MM.1S (cell line): Measurements from ENCODE around the gene SLC35G6.

Experiments
- DNase-seq: peaks from one replicate; pipeline ENCODE4 v3.0.0-alpha.2; 2015
- H2AFZ ChIP-seq: fragments of 300-600 bp; sonication (generic); 2 replicates; pipeline ENCODE4 v1.6.0; 2016; ENCODE audit warnings: antibody characterized with exemption, low read length
- H3F3A ChIP-seq: fragments of 300-600 bp; sonication (generic); 2 replicates; pipeline ENCODE4 v1.6.1; 2016; ENCODE audit warnings: mild to moderate bottlenecking, antibody characterized with exemption, low read length, moderate library complexity, mixed read lengths; ENCODE audit not compliant: insufficient read depth
- H3K27ac ChIP-seq: fragments of 300-600 bp; sonication (generic); 2 replicates; pipeline ENCODE4 v1.5.1; 2016; ENCODE audit warnings: mild to moderate bottlenecking, low read length
- H3K27me3 ChIP-seq: fragments of 300-600 bp; sonication (generic); replicated peaks from 2 replicates; pipeline ENCODE4 v1.6.0; 2016; ENCODE audit warnings: low read length; ENCODE audit not compliant: insufficient read depth
- H3K36me3 ChIP-seq: fragments of 300-600 bp; sonication (generic); replicated peaks from 2 replicates; pipeline ENCODE4 v1.6.1; 2016; ENCODE audit warnings: mild to moderate bottlenecking, low read length, mixed read lengths; ENCODE audit not compliant: insufficient read depth
- H3K4me1 ChIP-seq: fragments of 300-600 bp; sonication (generic); 2 replicates; pipeline ENCODE4 v1.6.1; 2016; ENCODE audit warnings: low read length, mixed read lengths
- H3K4me2 ChIP-seq: fragments of 300-600 bp; sonication (generic); 2 replicates; pipeline ENCODE4 v1.6.0; 2016; ENCODE audit warnings: low read depth, low read length
- H3K4me3 ChIP-seq: fragments of 300-600 bp; sonication (generic); 2 replicates; pipeline ENCODE4 v1.5.1; 2016; ENCODE audit warnings: low read length, mixed read lengths
- H3K79me2 ChIP-seq: fragments of 300-600 bp; sonication (generic); 2 replicates; pipeline ENCODE4 v1.6.1; 2016; ENCODE audit warnings: mixed run types, low read length, mixed read lengths
- H3K9ac ChIP-seq: fragments of 300-600 bp; sonication (generic); 2 replicates; pipeline ENCODE4 v1.6.1; 2016; ENCODE audit warnings: low read length, mixed read lengths
- H3K9me2 ChIP-seq: fragments of 300-600 bp; sonication (generic); replicated peaks from 2 replicates; pipeline ENCODE4 v1.6.1; 2016; ENCODE audit warnings: mild to moderate bottlenecking, low read length, mixed read lengths; ENCODE audit not compliant: insufficient read depth
- H3K9me3 ChIP-seq: fragments of 300-600 bp; sonication (generic); replicated peaks from 2 replicates; pipeline ENCODE4 v1.6.1; 2016; ENCODE audit warnings: mild to moderate bottlenecking, low read length, mixed read lengths; ENCODE audit not compliant: insufficient read depth
- H4K20me1 ChIP-seq: fragments of 300-600 bp; sonication (generic); 2 replicates; pipeline ENCODE4 v1.6.1; 2016; ENCODE audit warnings: mild to moderate bottlenecking, low read length, moderate library complexity, mixed read lengths; ENCODE audit not compliant: insufficient read depth
- EZH2 ChIP-seq: fragments of 300-600 bp; sonication (generic); optimal IDR thresholded peaks from 2 replicates; pipeline ENCODE3; 2017; ENCODE audit warnings: low read depth, mild to moderate bottlenecking, antibody characterized with exemption, low read length, mixed read lengths
- EZH2phosphoT487 ChIP-seq: fragments of 300-600 bp; sonication (generic); IDR thresholded peaks from 2 replicates; pipeline ENCODE4 v1.6.1; 2018; ENCODE audit warnings: antibody characterized with exemption, low read length
- TF ChIP-seq, protein P1 (sequence below): fragments of 300-600 bp; sonication (generic); IDR thresholded peaks from 2 replicates; pipeline ENCODE4 v1.5.1; 2016; ENCODE audit warnings: antibody characterized with exemption, low read length, mixed read lengths

Gene SLC35G6

DNA sequence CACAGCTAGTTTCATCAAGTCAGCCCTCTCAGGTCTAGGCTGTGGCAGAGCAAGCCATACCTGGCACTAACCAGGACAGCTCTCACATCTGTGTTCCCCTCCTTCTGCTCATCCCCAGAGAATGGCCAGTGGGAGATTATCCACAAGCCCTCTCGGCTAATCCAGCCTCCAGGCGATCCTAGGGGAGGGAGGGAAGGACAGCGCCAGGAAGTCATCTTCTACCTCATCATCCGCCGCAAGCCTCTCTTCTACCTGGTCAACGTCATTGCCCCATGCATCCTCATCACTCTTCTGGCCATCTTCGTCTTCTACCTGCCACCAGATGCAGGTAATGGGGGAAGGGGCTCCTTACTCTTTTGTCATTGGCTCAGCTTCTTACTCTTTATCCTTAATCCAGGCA, 32.8 kb upstream of the SLC35G6 start:
- Histone ChIP-seq H3K79me2 (no peaks in the 10 kb centered on the region), H4K20me1 (no peaks in the 10 kb centered on the region), H3K4me1 (no peaks in the 10 kb centered on the region), H3K36me3 (no peaks in the 10 kb centered on the region), H3K4me2 (no peak overlapping the region), H3K27ac (no peak overlapping the region), H2AFZ (no peak overlapping the region), H3K9ac (no peak overlapping the region), H3K27me3 (peaks cover 53% of the 10 kb centered on the region), H3F3A (no peaks in the 10 kb centered on the region), H3K9me3 (no peaks in the 10 kb centered on the region), H3K9me2 (no peaks in the 10 kb centered on the region), H3K4me3 (no peak overlapping the region)
- no peak for DNase-seq
- TF ChIP-seq, protein P1, sequence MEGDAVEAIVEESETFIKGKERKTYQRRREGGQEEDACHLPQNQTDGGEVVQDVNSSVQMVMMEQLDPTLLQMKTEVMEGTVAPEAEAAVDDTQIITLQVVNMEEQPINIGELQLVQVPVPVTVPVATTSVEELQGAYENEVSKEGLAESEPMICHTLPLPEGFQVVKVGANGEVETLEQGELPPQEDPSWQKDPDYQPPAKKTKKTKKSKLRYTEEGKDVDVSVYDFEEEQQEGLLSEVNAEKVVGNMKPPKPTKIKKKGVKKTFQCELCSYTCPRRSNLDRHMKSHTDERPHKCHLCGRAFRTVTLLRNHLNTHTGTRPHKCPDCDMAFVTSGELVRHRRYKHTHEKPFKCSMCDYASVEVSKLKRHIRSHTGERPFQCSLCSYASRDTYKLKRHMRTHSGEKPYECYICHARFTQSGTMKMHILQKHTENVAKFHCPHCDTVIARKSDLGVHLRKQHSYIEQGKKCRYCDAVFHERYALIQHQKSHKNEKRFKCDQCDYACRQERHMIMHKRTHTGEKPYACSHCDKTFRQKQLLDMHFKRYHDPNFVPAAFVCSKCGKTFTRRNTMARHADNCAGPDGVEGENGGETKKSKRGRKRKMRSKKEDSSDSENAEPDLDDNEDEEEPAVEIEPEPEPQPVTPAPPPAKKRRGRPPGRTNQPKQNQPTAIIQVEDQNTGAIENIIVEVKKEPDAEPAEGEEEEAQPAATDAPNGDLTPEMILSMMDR = no peak
- TF ChIP-seq EZH2phosphoT487 (no peak), EZH2 (no peak)

DNA sequence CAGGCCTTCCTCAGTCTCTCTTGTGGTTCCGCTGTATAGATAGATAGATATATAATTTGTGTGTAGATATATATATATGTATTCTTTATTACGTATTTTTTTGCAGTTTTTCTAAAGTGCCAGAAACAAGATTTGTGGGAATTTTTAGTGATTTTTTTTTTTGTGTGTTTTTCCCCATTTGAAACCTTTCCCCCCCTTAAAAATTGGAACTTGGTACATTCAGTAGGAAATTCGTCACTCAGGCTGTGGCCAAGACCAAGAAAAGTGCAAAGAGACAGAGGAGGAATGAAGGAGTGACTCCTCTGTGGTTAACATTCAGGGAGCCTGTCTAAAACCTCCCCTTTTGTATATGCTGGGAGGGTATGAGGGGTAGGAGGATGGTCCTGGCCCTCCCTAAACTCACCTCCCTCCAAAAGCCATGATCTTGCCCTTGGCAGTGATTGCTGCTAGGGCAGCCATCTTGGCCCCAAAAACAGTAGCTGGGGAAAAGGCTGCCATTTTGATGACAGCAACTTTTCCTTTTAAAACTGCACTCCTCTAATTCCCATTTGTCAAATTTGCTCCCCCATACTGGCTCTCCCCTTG, 21.2 kb upstream of the SLC35G6 start:
- Histone ChIP-seq H3F3A (peaks cover 14% of the 10 kb centered on the region), H3K27ac (no peak overlapping the region), H3K9me2 (no peaks in the 10 kb centered on the region), H3K4me2 (no peak overlapping the region), H2AFZ (no peak overlapping the region), H3K4me1 (no peaks in the 10 kb centered on the region; the same call in 1 of the 2 replicates), H3K4me3 (no peak overlapping the region), H4K20me1 (no peaks in the 10 kb centered on the region), H3K36me3 (no peaks in the 10 kb centered on the region), H3K79me2 (no peaks in the 10 kb centered on the region), H3K27me3 (no peaks in the 10 kb centered on the region), H3K9me3 (no peaks in the 10 kb centered on the region), H3K9ac (no peak overlapping the region)
- TF ChIP-seq, protein P1 = no peak
- TF ChIP-seq EZH2 (no peak), EZH2phosphoT487 (no peak)
- DNase-seq = no peak

DNA sequence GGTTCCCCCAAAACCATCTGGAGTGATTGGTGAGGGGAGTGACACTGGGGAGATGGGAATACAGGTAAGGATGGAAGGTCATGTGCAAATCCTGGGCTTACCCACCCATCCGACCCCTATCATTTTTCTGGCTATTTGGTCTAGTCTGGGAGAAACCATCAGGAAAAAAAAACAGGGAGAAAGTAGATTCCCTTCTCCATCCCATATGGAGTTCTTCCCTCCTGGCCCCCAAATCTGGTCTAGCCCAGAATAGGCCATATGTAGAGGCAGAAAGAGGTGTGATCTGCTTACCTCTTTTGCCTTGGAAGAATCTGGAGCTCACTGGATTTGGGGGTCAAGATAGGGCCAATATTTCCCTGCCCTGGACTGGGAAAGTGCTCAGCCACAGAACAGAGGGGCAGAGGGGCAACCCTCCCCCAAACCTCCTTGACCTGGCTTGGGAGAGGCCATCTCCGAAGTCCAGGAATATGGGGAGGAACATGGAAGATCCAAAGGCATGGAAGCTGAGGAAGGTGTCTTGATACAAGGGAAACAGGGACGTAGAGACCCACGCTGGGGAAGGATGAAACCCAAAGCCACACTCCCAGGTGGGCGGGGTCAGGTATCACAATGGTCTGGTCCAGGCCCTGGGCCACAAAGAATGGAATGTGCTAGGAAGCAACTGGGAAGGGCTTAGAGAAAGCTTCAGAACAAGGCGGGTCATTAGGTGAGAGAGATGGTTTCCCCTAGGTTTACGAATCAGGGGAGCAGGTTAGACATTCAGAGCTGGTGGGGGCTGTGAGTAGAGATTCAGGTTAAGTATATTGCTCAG, 20.2 kb upstream of the SLC35G6 start:
- no peaks in the 10 kb centered on the region for H3K36me3 ChIP-seq

More for the DNA sequence above, 20.2 kb upstream of the SLC35G6 start:
- Histone ChIP-seq H3K79me2 (no peaks in the 10 kb centered on the region), H4K20me1 (no peaks in the 10 kb centered on the region), H3K4me1 (no peaks in the 10 kb centered on the region; the same call in 1 of the 2 replicates), H2AFZ (no peak overlapping the region), H3K9ac (no peak overlapping the region), H3K9me2 (no peaks in the 10 kb centered on the region), H3F3A (peaks cover 10% of the 10 kb centered on the region), H3K4me3 (no peak overlapping the region), H3K9me3 (no peaks in the 10 kb centered on the region), H3K4me2 (no peak overlapping the region), H3K27ac (no peak overlapping the region), H3K27me3 (no peaks in the 10 kb centered on the region)
- DNase-seq = no peak
- TF ChIP-seq, protein P1 = no peak
- no peak for TF ChIP-seq EZH2phosphoT487
